ENCODE results near the gene TOE1. TPM values are rescaled to one million over a fixed set of nuclear protein-coding genes. Genes with fewer than 3 reads are reported as not detected.

The TOE1 gene
- total RNA-seq, 2 donors from 2014 or later, result 9.6 to 16.7 TPM

DNA sequence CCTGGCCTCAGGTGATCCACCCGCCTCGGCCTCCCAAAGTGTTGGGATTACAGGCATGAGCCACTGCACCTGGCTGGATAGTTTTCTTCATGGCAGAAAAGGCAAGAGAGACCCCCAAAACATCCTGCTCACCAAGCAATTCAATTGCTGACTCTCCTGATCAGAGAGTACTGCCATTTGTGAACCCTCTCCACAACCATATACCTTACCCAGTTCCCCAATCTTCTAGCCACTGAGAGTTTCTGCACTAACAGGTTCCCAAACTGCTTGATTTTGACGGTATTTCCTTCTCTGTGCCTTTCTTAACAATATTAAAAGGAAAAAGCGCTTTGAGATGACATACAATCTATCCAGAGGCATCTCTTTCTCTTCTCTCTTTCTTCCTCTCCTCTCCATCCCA lies 40.2 kb downstream of the TOE1 start:
- 86 to 93% methylated on average over 4 of the region's 4 CpGs for WGBS, 2 experiments (ENCODE audit: insufficient coverage in 1 of 2, insufficient read length in 1 of 2)
- no peak overlapping the region for H3K4me3 Mint-ChIP-seq

DNA sequence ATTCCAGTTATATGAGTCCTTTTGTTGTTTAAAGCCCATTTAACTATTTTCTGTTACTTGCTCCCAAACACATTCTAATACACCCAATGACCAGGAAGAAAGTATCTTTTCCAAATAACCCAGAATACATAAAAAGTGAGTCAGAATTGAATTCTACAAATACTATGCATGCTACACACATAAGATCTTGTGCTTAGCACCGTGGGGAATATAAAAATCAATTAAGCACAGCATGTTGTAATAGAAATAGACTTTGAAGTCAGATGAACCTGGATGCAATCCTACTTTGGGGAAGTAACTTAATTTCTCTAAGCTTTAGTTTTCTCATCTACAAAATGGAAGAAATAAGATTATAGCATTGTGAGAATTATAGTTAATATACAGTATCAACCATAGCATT lies 40.8 kb downstream of the TOE1 start:
- Mint-ChIP-seq H3K4me3 (no peak overlapping the region), H3K27me3 (ENCODE audit: insufficient read depth) (no peaks in the 10 kb centered on the region), H3K9me3 (no peaks in the 10 kb centered on the region), H3K4me1 (no peaks in the 10 kb centered on the region), H3K27ac (no peak overlapping the region), H3K36me3 (ENCODE audit: low read depth) (peaks cover 2% of the 10 kb centered on the region)
- H3K9me3 ChIP-seq (ENCODE audit: control insufficient read depth, low read length), result no peaks in the 10 kb centered on the region
- no peaks in the 10 kb centered on the region for H3K27me3 ChIP-seq (ENCODE audit: control insufficient read depth, insufficient read depth, low read length, poor library complexity, severe bottlenecking)
- no peak overlapping the region for H3K9ac ChIP-seq (ENCODE audit: extremely low read depth, low read length, poor library complexity, severe bottlenecking)
- TF ChIP-seq, protein P1, sequence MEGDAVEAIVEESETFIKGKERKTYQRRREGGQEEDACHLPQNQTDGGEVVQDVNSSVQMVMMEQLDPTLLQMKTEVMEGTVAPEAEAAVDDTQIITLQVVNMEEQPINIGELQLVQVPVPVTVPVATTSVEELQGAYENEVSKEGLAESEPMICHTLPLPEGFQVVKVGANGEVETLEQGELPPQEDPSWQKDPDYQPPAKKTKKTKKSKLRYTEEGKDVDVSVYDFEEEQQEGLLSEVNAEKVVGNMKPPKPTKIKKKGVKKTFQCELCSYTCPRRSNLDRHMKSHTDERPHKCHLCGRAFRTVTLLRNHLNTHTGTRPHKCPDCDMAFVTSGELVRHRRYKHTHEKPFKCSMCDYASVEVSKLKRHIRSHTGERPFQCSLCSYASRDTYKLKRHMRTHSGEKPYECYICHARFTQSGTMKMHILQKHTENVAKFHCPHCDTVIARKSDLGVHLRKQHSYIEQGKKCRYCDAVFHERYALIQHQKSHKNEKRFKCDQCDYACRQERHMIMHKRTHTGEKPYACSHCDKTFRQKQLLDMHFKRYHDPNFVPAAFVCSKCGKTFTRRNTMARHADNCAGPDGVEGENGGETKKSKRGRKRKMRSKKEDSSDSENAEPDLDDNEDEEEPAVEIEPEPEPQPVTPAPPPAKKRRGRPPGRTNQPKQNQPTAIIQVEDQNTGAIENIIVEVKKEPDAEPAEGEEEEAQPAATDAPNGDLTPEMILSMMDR (conservative IDR thresholded peaks at IDR 0.05), result no peak
- H3K4me1 ChIP-seq (ENCODE audit: control insufficient read depth, insufficient read depth, low read length), result no peaks in the 10 kb centered on the region
- WGBS, 2 experiments (ENCODE audit: insufficient coverage in 1 of 2, insufficient read length in 1 of 2), result 80 to 83% methylated on average over 1 of the region's 1 CpG
- DNase-seq, result no peak
- H3K4me3 ChIP-seq (ENCODE audit: low read length), result no peak overlapping the region
- no peaks in the 10 kb centered on the region for H3K36me3 ChIP-seq (ENCODE audit: control insufficient read depth, insufficient read depth, low read length)
- no peak overlapping the region for H3K27ac ChIP-seq (ENCODE audit: low read depth, low read length)

More for the DNA sequence above, 40.2 kb downstream of the TOE1 start:
- Mint-ChIP-seq H3K9me3 (no peaks in the 10 kb centered on the region), H3K27ac (no peak overlapping the region), H3K27me3 (ENCODE audit: insufficient read depth) (no peaks in the 10 kb centered on the region), H3K36me3 (ENCODE audit: low read depth) (peaks cover 2% of the 10 kb centered on the region), H3K4me1 (no peaks in the 10 kb centered on the region)
- H3K36me3 ChIP-seq (ENCODE audit: control insufficient read depth, insufficient read depth, low read length), result no peaks in the 10 kb centered on the region
- H3K27me3 ChIP-seq (ENCODE audit: control insufficient read depth, insufficient read depth, low read length, poor library complexity, severe bottlenecking), result no peaks in the 10 kb centered on the region
- TF ChIP-seq, protein P1 (conservative IDR thresholded peaks at IDR 0.05), result no peak
- H3K4me3 ChIP-seq (ENCODE audit: low read length), result no peak overlapping the region
- no peaks in the 10 kb centered on the region for H3K9me3 ChIP-seq (ENCODE audit: control insufficient read depth, low read length)
- DNase-seq, result no peak
- no peaks in the 10 kb centered on the region for H3K4me1 ChIP-seq (ENCODE audit: control insufficient read depth, insufficient read depth, low read length)
- no peak overlapping the region for H3K9ac ChIP-seq (ENCODE audit: extremely low read depth, low read length, poor library complexity, severe bottlenecking)
- no peak overlapping the region for H3K27ac ChIP-seq (ENCODE audit: low read depth, low read length)

DNA sequence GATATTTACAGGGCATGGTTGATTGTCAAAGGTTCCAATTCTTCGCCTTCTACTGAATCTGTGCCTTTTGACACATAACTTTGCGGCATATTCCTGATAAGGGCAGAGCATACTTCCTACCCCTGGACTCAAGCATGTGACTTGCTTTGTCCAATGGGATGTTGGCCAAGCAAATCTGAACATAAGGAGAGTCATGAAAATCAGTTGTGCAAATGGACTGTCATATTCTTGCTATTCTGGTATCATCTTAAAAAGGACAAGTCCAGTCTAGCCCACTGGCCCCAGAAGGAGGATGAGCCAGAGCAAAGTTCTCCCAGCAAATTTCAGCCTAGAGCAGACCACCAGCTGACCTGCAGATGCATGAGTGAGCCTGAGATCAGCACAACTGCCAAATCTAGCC lies 41.3 kb downstream of the TOE1 start:
- H3K4me3 Mint-ChIP-seq, result no peak overlapping the region
- peaks cover 2% of the 10 kb centered on the region for H3K36me3 Mint-ChIP-seq (ENCODE audit: low read depth)
- DNase-seq, result no peak
- H3K4me1 Mint-ChIP-seq, result no peaks in the 10 kb centered on the region
- TF ChIP-seq, protein P1 (conservative IDR thresholded peaks at IDR 0.05), result no peak
- no peaks in the 10 kb centered on the region for H3K36me3 ChIP-seq (ENCODE audit: control insufficient read depth, insufficient read depth, low read length)
- no peaks in the 10 kb centered on the region for H3K27me3 ChIP-seq (ENCODE audit: control insufficient read depth, insufficient read depth, low read length, poor library complexity, severe bottlenecking)
- no peak overlapping the region for H3K9ac ChIP-seq (ENCODE audit: extremely low read depth, low read length, poor library complexity, severe bottlenecking)
- H3K4me1 ChIP-seq (ENCODE audit: control insufficient read depth, insufficient read depth, low read length), result no peaks in the 10 kb centered on the region
- no peak overlapping the region for H3K27ac ChIP-seq (ENCODE audit: low read depth, low read length)
- H3K9me3 Mint-ChIP-seq, result no peaks in the 10 kb centered on the region
- no peak overlapping the region for H3K27ac Mint-ChIP-seq
- H3K4me3 ChIP-seq (ENCODE audit: low read length), result no peak overlapping the region
- H3K9me3 ChIP-seq (ENCODE audit: control insufficient read depth, low read length), result no peaks in the 10 kb centered on the region
- no peaks in the 10 kb centered on the region for H3K27me3 Mint-ChIP-seq (ENCODE audit: insufficient read depth)
- 95 to 100% methylated on average over 2 of the region's 2 CpGs for WGBS, 2 experiments (ENCODE audit: insufficient coverage in 1 of 2, insufficient read length in 1 of 2)

Data from endodermal cell (in vitro differentiated cells).